IPS DF 6.9 (cell line): ENCODE results near the gene OTOGL.
"Not testable (repeated sequence)": the region's sequence is repeated elsewhere in the genome, so short reads cannot be mapped to it uniquely, and the experiment has no call there.

ENCODE experiments used
- DNase-seq: peaks from one replicate; pipeline ENCODE4 v3.0.0-alpha.2; 2013; ENCODE audit warnings: low read depth, low spot score
- H3K27ac ChIP-seq: one replicate; pipeline ENCODE4 v1.5.1; 2013; ENCODE audit warnings: low read length, control low read depth
- H3K27me3 ChIP-seq: 2 replicates; pipeline ENCODE4 v1.6.1; 2013; ENCODE audit warnings: mild to moderate bottlenecking, low read length; ENCODE audit not compliant: control insufficient read depth, insufficient read depth
- H3K36me3 ChIP-seq: 2 replicates; pipeline ENCODE4 v1.6.1; 2013; ENCODE audit warnings: low read length; ENCODE audit not compliant: control insufficient read depth, insufficient read depth
- H3K4me1 ChIP-seq: 2 replicates; pipeline ENCODE4 v1.6.1; 2013; ENCODE audit warnings: low read length; ENCODE audit not compliant: control insufficient read depth, insufficient read depth
- H3K4me3 ChIP-seq: 2 replicates; pipeline ENCODE4 v1.5.1; 2013; ENCODE audit warnings: mild to moderate bottlenecking, low read length
- H3K9me3 ChIP-seq: 2 replicates; pipeline ENCODE4 v1.6.1; 2013; ENCODE audit warnings: low read length, inconsistent platforms; ENCODE audit not compliant: control insufficient read depth, insufficient read depth
- WGBS: extraction: QIAGEN DNeasy Blood & Tissue Kit; methylation state at CpG from one replicate; pipeline ENCODE4 v1.1.7; 2013; ENCODE audit warnings: mixed read lengths, missing lambda C conversion rate; ENCODE audit not compliant: insufficient read length, insufficient coverage; 5-methylcytosine and 5-hydroxymethylcytosine counted together

Gene OTOGL

DNA sequence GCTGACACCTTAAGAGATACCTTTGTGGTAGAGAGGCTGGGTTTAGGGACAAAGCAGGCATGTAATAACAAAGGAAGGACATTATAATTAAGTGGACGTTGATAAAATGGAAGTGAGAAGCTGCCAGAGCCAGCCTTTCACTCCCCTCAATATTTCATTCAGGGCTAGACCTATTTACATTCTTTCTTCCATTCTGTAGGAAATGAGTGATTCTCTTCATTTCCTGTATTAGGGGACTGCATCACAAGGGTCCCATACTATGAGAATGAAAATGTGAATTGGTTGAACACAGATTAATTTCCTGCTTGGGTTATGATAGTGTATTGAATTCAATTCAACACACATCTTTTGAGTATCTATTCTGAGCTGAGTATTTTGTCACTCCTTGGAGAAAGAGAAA, 143.0 kb downstream of the OTOGL start:
- Histone ChIP-seq H3K27me3 (no peaks in the 10 kb centered on the region), H3K9me3 (no peaks in the 10 kb centered on the region), H3K27ac (no peak overlapping the region), H3K4me3 (no peak overlapping the region), H3K4me1 (no peaks in the 10 kb centered on the region), H3K36me3 (no peaks in the 10 kb centered on the region)
- WGBS, result no CpG with 5 or more reads among the region's 1 CpG
- no peak for DNase-seq

DNA sequence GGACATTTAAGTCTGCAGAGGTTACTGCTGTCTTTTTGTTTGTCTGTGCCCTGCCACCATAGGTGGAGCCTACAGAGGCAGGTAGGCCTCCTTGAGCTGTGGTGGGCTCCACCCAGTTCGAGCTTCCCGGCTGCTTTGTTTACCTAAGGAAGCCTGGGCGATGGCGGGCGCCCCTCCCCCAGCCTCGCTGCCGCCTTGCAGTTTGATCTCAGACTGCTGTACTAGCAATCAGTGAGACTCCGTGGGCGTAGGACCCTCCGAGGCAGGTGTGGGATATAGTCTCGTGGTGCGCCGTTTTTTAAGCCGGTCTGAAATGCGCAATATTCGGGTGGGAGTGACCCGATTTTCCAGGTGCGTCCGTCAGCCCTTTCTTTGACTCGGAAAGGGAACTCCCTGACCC, 150.2 kb downstream of the OTOGL start:
- WGBS, result no CpG with 5 or more reads among the region's 20 CpGs
- peak overlapping the region; percentile 27; the same call in 1 of the 2 replicates for H3K4me3 ChIP-seq
- not testable (repeated sequence) for DNase-seq

DNA sequence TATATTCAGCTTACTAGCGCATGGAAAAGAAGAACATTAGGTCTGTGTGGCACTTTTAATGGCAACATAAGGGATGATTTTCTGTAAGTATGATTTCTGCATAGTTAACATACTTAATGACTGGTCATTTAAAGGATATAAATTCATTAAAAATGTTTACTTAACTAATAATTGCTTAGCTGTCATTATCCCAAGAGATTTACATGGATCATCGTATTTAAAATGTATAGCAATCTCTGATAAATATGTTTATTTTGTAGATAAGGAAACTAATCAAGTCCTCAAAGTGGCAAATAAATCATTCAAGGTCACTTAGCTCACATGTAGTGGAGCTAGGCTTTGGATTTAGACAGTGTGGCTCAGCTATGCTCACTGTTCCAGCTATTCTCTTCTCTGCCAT, 158.6 kb downstream of the OTOGL start:
- Histone ChIP-seq H3K4me3 (no peak overlapping the region), H3K27me3 (no peaks in the 10 kb centered on the region), H3K4me1 (no peaks in the 10 kb centered on the region), H3K27ac (no peak overlapping the region), H3K36me3 (no peaks in the 10 kb centered on the region), H3K9me3 (no peaks in the 10 kb centered on the region)
- no CpG with 5 or more reads among the region's 2 CpGs for WGBS
- no peak for DNase-seq

More for the DNA sequence above, 150.2 kb downstream of the OTOGL start:
- not testable (repeated sequence) for H3K4me1 ChIP-seq, H3K27ac ChIP-seq, H3K27me3 ChIP-seq, H3K9me3 ChIP-seq, H3K36me3 ChIP-seq

DNA sequence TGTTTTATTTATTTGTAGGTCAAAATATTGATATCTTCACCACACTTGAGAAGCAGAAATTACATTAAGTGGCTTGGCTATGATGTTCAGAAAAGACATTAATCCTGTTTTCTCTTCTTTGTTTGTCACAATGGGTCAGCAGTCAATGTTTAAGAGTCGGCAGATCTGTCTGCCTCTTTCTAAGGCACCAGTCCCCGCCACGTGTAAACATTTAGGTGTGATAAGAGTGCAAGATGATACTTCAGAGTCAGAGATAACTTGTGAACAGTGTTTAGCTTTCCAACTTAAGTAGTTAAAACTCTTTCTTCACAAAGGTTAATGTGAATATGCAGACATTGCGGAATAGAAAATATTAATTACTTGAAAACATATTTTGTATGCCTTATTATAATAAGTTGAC, 160.9 kb downstream of the OTOGL start:
- no peak for DNase-seq

DNA sequence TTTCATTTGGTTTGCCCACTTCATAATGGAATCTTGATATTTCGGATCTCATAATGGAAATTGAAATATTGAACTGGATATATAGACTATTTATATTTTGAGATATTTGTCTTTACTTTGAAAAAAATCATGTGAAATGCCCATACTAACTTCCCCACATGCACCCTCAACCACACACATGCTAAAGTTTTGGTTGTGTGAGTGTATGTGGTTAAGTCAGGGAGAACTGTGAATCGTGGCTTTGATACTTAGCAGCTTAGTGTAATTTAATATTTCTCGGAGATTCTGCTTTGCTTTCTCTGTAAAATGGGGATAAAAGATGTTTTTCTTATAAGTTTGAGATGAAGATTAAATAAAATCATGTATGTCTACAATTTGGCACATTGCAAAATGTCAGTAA, 162.1 kb downstream of the OTOGL start:
- Histone ChIP-seq H3K27ac (no peak overlapping the region), H3K36me3 (no peaks in the 10 kb centered on the region), H3K4me1 (no peaks in the 10 kb centered on the region), H3K27me3 (no peaks in the 10 kb centered on the region), H3K4me3 (no peak overlapping the region), H3K9me3 (no peaks in the 10 kb centered on the region)
- no CpG with 5 or more reads among the region's 3 CpGs for WGBS
- DNase-seq, result no peak

More for the DNA sequence above, 160.9 kb downstream of the OTOGL start:
- no peaks in the 10 kb centered on the region for H3K9me3 ChIP-seq
- no peak overlapping the region for H3K27ac ChIP-seq
- H3K36me3 ChIP-seq, result no peaks in the 10 kb centered on the region
- no peaks in the 10 kb centered on the region for H3K27me3 ChIP-seq
- no peaks in the 10 kb centered on the region for H3K4me1 ChIP-seq
- WGBS, result no CpG with 5 or more reads among the region's 4 CpGs
- no peak overlapping the region for H3K4me3 ChIP-seq

DNA sequence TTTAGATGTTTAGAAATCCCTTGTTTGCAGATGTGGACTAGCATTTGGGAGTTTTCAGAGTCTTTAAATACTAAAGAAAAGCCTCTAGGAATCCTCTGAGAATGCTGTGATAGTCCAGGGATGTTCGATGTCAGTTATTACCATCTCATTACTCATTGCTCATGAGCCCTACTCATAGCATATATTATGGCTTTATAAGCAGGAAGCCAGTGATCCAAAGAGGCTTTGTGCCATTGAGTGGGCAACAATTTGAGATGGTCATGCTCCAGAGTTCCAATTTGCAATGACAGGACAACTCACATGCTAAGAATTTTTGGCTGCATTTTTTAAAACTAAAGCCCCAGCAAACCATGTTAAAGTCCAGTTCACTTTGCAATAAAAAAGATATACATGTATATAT, 163.0 kb downstream of the OTOGL start:
- no peaks in the 10 kb centered on the region for H3K9me3 ChIP-seq
- H3K27me3 ChIP-seq, result no peaks in the 10 kb centered on the region
- WGBS, result no CpG with 5 or more reads among the region's 1 CpG
- DNase-seq, result no peak
- H3K27ac ChIP-seq, result no peak overlapping the region
- no peak overlapping the region for H3K4me3 ChIP-seq
- H3K36me3 ChIP-seq, result no peaks in the 10 kb centered on the region
- H3K4me1 ChIP-seq, result no peaks in the 10 kb centered on the region

DNA sequence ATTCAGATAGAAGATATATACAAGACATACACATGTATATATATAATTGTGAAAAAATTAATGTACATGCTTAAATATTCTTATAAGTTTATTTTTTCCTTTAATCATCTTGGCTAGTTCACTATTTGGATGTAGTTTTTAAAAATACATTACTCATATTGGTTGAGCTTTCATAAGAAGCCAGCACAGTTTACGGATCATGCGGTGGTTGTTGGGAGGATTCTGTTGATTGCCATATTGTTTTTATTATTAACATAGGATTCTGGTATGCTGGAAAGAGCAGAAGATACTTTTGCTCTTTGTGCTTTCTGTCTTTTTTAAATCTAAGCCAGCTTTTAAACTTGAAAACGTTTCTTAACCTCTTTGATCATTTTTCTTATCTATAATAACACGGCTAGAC, 163.4 kb downstream of the OTOGL start:
- Histone ChIP-seq H3K27ac (no peak overlapping the region), H3K4me3 (no peak overlapping the region), H3K9me3 (no peaks in the 10 kb centered on the region), H3K27me3 (no peaks in the 10 kb centered on the region), H3K36me3 (no peaks in the 10 kb centered on the region), H3K4me1 (no peaks in the 10 kb centered on the region)
- no peak for DNase-seq
- WGBS, result 100% methylated on average over 1 of the region's 4 CpGs

DNA sequence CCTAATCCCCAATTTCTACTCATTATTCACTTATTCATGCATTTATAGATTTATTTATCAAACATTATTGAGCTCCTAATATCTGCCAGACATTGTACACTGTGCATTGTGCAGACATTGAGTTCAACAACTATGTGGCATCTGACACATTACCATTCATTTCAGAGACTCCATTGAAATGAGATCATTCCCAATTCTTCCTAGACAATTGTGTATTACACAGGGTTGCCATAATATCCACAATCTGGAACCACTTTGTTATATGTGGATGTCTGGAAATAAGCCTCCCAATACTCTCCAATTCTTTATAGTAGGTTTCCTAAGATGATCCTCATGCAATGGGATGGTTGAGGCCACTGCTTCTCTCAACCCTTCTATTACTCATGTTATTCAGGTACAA, 165.0 kb downstream of the OTOGL start:
- no peaks in the 10 kb centered on the region for H3K4me1 ChIP-seq
- H3K4me3 ChIP-seq, result no peak overlapping the region
- no peaks in the 10 kb centered on the region for H3K27me3 ChIP-seq
- H3K27ac ChIP-seq, result no peak overlapping the region
- no peaks in the 10 kb centered on the region for H3K36me3 ChIP-seq
- H3K9me3 ChIP-seq, result no peaks in the 10 kb centered on the region
- no peak for DNase-seq

DNA sequence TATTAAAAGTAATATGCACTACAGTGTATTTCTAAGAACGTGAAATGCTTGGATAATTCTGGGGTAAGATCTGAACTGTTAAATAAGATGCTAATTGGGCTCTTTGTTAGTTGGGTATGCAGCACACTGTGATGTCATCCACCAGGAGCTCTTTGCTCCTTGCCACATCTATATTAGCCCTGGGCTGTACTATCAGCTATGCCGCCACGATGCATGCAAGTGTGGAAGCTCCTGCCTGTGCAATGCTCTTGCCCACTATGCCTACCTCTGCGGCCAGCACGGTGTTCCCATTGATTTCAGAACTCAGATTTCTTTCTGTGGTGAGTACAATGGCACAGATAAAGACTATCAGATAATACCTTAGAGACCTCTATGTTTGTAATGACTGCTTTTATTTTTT, 165.6 kb downstream of the OTOGL start:
- H3K36me3 ChIP-seq, result no peaks in the 10 kb centered on the region
- DNase-seq, result no peak

DNA sequence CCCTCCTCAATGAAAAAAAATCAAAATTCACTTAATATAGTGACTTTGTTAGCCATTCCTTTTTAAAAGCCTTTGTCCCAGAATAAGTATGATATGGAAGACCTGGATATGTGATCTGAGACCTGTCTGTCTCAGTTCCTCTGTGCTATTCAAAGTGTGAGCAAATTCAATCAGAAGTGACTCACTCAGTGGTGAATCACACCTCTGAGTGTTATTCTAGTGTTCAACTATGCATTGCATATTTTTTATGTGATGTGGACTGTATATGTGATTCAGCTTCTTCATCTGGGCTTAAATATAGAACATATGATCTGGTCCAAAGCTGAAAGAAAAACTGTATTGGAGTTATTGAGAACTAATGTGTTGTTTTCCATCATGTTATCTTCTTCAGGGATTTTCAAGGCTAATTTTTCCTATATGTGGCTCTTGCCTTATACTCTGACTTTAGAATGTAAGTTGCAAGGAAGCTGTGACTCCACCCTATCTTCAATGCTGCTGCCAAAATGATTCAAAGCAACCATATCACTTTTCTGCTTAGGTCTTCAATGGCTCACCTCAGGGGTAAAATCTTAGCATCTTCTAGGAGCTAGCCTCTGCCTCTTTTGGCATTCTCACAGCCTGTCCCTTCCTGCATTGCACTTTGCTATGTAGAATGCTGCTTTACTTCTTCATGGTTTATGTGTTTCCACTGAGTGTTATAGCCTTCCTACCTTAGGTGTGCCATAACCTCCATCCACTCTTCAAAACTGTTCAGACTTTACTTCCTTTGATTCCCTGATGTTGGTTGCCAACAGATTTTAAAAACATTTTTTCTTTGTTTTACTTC, 169.8 kb downstream of the OTOGL start:
- no peak for DNase-seq
- Histone ChIP-seq H3K9me3 (no peaks in the 10 kb centered on the region), H3K27ac (no peak overlapping the region), H3K4me3 (no peak overlapping the region), H3K4me1 (no peaks in the 10 kb centered on the region), H3K27me3 (no peaks in the 10 kb centered on the region), H3K36me3 (no peaks in the 10 kb centered on the region)

More for the DNA sequence above, 165.6 kb downstream of the OTOGL start:
- Histone ChIP-seq H3K27me3 (no peaks in the 10 kb centered on the region), H3K4me1 (no peaks in the 10 kb centered on the region), H3K27ac (no peak overlapping the region), H3K9me3 (no peaks in the 10 kb centered on the region), H3K4me3 (no peak overlapping the region)
- no CpG with 5 or more reads among the region's 5 CpGs for whole genome bisulfite sequencing
